ENCODE results near the gene MANF. TPM values are rescaled to one million over a fixed set of nuclear protein-coding genes. Genes with fewer than 3 reads are reported as not detected.

MANF gene
- total and polyA plus RNA-seq, 12 donors = 16.1 to 306 (median 43.1) TPM

- no peak for DNase-seq
- Histone ChIP-seq H3K27me3 (no peaks in the 10 kb centered on the region), H3K4me3 (no peak overlapping the region), H3K36me3 (replicated peaks in 1 of 2) (no peaks in the 10 kb centered on the region), H3K9me3 (replicated peaks in 1 of 3) (no peaks in the 10 kb centered on the region), H3K4me1 (replicated peaks in 1 of 2) (peaks cover 0 to 1% of the 10 kb centered on the region in 2 donors), H3K27ac (no peak overlapping the region)
- intact Hi-C loops (cut with DNase I) = loop anchor here in 1 of 2 donors (10.0 kb wide), 1 partner anchor 763 kb away; the partner anchor contains the start of genes CISH and MAPKAPK3
- TF ChIP-seq CTCF (IDR thresholded peaks at IDR 0.05) (no peak), POLR2A (IDR thresholded peaks at IDR 0.05) (no peak)
- 73 to 81% (median 77%) methylated on average over 5 of the region's 5 CpGs for WGBS, 4 donors
These were observed 7.0 kb upstream of the MANF start for GRCh38 chr3:51378065-51378464.

- intact Hi-C loops (cut with DNase I) = loop anchor here in 1 of 2 donors (10.0 kb wide), 1 partner anchor 764 kb away; the partner anchor contains the start of genes CISH and MAPKAPK3
- 60 to 92% (median 81%) methylated on average over 1 to 2 of the region's 2 CpGs for WGBS, 4 donors
- peaks cover 3 to 8% of the 10 kb centered on the region in 2 donors for H3K4me1 ChIP-seq (replicated peaks in 1 of 2)
- no peaks in the 10 kb centered on the region for H3K27me3 ChIP-seq
- no peak overlapping the region for H3K4me3 ChIP-seq
- no peaks in the 10 kb centered on the region for H3K9me3 ChIP-seq (replicated peaks in 1 of 3)
- DNase-seq = no peak
- TF ChIP-seq POLR2A (IDR thresholded peaks at IDR 0.05) = no peak
- no peak for TF ChIP-seq CTCF (IDR thresholded peaks at IDR 0.05)
- no peak overlapping the region for H3K27ac ChIP-seq
- H3K36me3 ChIP-seq (replicated peaks in 1 of 2) = no peaks in the 10 kb centered on the region
These were observed 6.4 kb upstream of the MANF start for GRCh38 chr3:51378726-51379125.

GRCh38 chr3:51379301-51379700 lies 5.8 kb upstream of the MANF start:
- no peak for TF ChIP-seq POLR2A (IDR thresholded peaks at IDR 0.05)
- no peak for TF ChIP-seq CTCF (IDR thresholded peaks at IDR 0.05)
- no peak overlapping the region for H3K27ac ChIP-seq
- H3K27me3 ChIP-seq = no peaks in the 10 kb centered on the region
- DNase-seq = peak in 1 of 7 donors; percentile 41
- intact Hi-C loops (cut with DNase I) = loop anchor here in 1 of 2 donors (10.0 kb wide), 1 partner anchor 764 kb away; the partner anchor contains the start of genes CISH and MAPKAPK3
- H3K4me3 ChIP-seq = no peak overlapping the region
- no peaks in the 10 kb centered on the region for H3K36me3 ChIP-seq (replicated peaks in 1 of 2)
- H3K9me3 ChIP-seq (replicated peaks in 1 of 3) = no peaks in the 10 kb centered on the region
- 63 to 71% (median 69%) methylated on average over 4 to 8 of the region's 8 CpGs for WGBS, 4 donors
- H3K4me1 ChIP-seq (replicated peaks in 1 of 2) = peaks cover 9 to 13% of the 10 kb centered on the region in 2 donors

GRCh38 chr3:51379746-51380455 lies 5.2 kb upstream of the MANF start:
- Histone ChIP-seq H3K36me3 (replicated peaks in 1 of 2) (no peaks in the 10 kb centered on the region), H3K27ac (no peak overlapping the region), H3K4me1 (replicated peaks in 1 of 2) (peaks cover 10 to 13% of the 10 kb centered on the region in 2 donors), H3K4me3 (no peak overlapping the region), H3K27me3 (no peaks in the 10 kb centered on the region), H3K9me3 (replicated peaks in 1 of 3) (no peaks in the 10 kb centered on the region)
- TF ChIP-seq POLR2A (IDR thresholded peaks at IDR 0.05) (no peak), CTCF (IDR thresholded peaks at IDR 0.05) (no peak)
- WGBS, 4 donors = 75 to 88% (median 79%) methylated on average over 3 to 8 of the region's 8 CpGs
- DNase-seq = peak in 1 of 7 donors; percentile 31
- intact Hi-C loops (cut with DNase I) = loop anchor here (10.0 kb wide), 2 partner anchors 305 to 765 kb away; partner anchors contain the start of genes CISH (in 1 of the 2) and MAPKAPK3 (in 1 of the 2)

All from adrenal gland (tissue), 12 donors.